Central memory CD8-positive, alpha-beta T cell (primary cell): Measurements from ENCODE around the gene LUZP1.
"Not testable (repeated sequence)": the region's sequence is repeated elsewhere in the genome, so short reads cannot be mapped to it uniquely, and the experiment has no call there.

Experiments
- ATAC-seq: fragments of 150-1000 bp; cut with Tn5 transposase; replicated peaks from 2 replicates; pipeline ENCODE4 v1.10.0; 2022; ENCODE audit warnings: mild to moderate bottlenecking, moderate FRiP score, moderate number of reproducible peaks; ENCODE audit not compliant: poor library complexity, severe bottlenecking; ENCODE audit errors: extremely low read depth
- DNase-seq, 2 donors: peaks; one replicate each; pipeline ENCODE4 v3.0.0; 2021; ENCODE audit warnings: low spot score in 2 of 2
- H3K27ac Mint-ChIP-seq: one replicate; pipeline ENCODE4 v1.8.0; 2022; ENCODE audit warnings: low read depth, mild to moderate bottlenecking, moderate library complexity, mixed read lengths
- H3K27me3 Mint-ChIP-seq: one replicate; pipeline ENCODE4 v1.8.0; 2022; ENCODE audit warnings: mixed read lengths
- H3K36me3 Mint-ChIP-seq: one replicate; pipeline ENCODE4 v1.8.0; 2022; ENCODE audit warnings: mild to moderate bottlenecking, moderate library complexity, mixed read lengths; ENCODE audit not compliant: insufficient read depth
- H3K4me1 Mint-ChIP-seq: one replicate; pipeline ENCODE4 v1.8.0; 2022; ENCODE audit warnings: mixed read lengths
- H3K4me3 Mint-ChIP-seq: one replicate; pipeline ENCODE4 v1.8.0; 2022; ENCODE audit warnings: mild to moderate bottlenecking, moderate library complexity, mixed read lengths
- H3K9me3 Mint-ChIP-seq: one replicate; pipeline ENCODE4 v1.8.0; 2022; ENCODE audit warnings: mixed read lengths

The LUZP1 gene

DNA sequence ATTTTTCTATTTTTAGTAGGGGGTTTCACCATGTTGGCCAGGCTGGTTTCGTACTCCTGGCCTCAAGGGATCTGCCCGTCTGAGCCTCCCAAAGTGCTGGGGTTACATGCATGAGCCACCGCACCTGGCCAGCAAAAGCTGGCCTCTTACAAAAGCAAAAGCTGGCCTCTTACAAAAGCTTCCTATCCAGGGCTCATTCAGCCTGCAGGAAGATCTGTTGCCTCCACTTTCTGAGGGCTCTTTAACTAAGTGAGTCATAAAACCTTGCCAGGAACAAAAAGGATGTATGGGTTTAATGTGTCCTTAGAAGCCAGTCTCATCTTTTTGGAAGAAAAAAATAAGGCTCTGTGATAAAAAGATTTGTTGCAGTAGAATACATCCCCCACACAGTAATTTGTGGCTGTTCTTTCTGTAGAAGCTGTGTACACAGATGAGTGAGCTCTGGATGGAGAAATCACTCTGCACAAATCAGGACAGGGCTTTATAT, 33.6 kb upstream of the LUZP1 start:
- Mint-ChIP-seq H3K27me3 (peaks cover 24% of the 10 kb centered on the region), H3K4me3 (no peak overlapping the region), H3K9me3 (no peaks in the 10 kb centered on the region), H3K27ac (no peak overlapping the region), H3K4me1 (no peaks in the 10 kb centered on the region), H3K36me3 (no peaks in the 10 kb centered on the region)
- ATAC-seq = no peak
- no peak for DNase-seq

DNA sequence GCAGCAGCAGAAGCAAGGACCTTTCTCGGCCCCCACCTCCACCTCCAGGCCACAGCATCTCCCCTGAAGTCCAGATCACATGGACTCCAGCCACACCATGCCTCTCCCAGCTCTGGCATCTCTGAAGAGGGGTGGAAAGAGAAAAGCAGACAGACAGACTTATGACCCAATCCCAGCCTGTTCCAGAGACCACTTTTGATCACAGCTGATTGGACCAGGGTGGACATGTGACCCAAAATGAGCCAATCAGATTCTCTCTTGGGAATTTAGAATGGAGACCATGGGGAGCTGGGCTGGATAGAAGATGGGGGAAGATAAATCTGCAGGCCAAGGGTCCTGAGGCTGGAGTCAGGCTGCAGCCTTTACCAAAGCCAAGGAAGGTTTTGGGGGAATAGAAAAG, 32.2 kb upstream of the LUZP1 start:
- no peaks in the 10 kb centered on the region for H3K9me3 Mint-ChIP-seq
- H3K36me3 Mint-ChIP-seq = no peaks in the 10 kb centered on the region
- H3K4me1 Mint-ChIP-seq = no peaks in the 10 kb centered on the region
- H3K4me3 Mint-ChIP-seq = no peak overlapping the region
- H3K27ac Mint-ChIP-seq = no peak overlapping the region
- DNase-seq (no peak), ATAC-seq (no peak)
- H3K27me3 Mint-ChIP-seq = peaks cover 14% of the 10 kb centered on the region

DNA sequence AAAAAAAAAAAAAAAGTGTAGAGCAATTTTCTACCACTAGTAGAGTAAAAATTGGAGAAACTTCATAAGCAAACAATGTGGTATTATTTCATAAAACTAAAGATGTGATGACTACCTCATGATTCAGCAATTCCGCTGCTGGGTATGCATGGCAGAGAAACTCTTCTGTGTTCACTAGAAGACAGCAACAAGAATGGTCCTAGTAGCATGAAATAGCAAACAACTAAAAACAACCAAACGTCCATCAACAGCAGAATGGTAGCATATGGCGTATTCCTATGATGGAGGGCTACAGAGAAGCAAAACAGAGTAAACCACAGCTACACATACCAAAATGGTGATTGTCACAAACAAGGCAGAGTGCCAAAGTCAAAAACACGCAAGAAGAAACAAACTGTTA, 29.7 kb upstream of the LUZP1 start:
- DNase-seq = no peak

DNA sequence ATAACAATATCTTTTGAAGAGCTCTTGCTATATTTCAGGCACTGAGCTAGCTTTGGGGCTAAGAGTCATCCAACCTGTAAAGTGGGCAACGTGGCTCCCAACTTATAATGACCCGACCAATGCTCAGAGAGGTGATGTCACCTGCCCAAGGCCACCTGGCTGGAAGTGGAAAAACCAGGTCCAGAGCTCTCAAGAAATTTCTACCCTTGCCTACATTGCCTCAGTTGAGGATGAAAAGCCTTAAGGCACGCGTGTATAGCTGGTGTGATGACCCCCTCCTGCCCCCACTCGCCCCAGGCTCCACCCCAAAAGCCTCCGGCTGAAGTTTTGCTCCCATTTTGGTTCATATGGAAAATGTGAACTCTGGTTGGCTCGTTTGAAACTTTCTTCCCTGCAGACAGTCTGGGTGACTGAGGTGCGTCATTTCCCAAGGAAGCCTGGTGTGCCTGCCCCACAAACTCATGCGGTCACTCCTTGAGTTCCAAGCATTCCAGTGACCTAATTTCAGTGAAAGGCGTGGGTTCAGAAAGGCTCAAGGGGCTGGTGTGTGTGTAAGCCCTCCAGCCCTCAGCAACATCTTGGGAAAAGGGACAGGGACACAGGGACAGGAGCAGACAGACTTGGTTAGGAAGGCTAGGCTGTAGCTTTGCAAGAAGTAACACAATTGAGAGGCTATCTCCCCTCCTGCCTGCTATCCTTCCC, 28.1 kb upstream of the LUZP1 start:
- Mint-ChIP-seq H3K36me3 (no peaks in the 10 kb centered on the region), H3K27me3 (peaks cover 24% of the 10 kb centered on the region), H3K9me3 (no peaks in the 10 kb centered on the region), H3K4me1 (no peaks in the 10 kb centered on the region), H3K4me3 (no peak overlapping the region), H3K27ac (no peak overlapping the region)
- ATAC-seq (no peak), DNase-seq (no peak)

More for the DNA sequence above, 29.7 kb upstream of the LUZP1 start:
- ATAC-seq = no peak
- Mint-ChIP-seq H3K27ac (no peak overlapping the region), H3K4me1 (no peaks in the 10 kb centered on the region), H3K36me3 (no peaks in the 10 kb centered on the region), H3K27me3 (peaks cover 8% of the 10 kb centered on the region), H3K9me3 (no peaks in the 10 kb centered on the region), H3K4me3 (no peak overlapping the region)

DNA sequence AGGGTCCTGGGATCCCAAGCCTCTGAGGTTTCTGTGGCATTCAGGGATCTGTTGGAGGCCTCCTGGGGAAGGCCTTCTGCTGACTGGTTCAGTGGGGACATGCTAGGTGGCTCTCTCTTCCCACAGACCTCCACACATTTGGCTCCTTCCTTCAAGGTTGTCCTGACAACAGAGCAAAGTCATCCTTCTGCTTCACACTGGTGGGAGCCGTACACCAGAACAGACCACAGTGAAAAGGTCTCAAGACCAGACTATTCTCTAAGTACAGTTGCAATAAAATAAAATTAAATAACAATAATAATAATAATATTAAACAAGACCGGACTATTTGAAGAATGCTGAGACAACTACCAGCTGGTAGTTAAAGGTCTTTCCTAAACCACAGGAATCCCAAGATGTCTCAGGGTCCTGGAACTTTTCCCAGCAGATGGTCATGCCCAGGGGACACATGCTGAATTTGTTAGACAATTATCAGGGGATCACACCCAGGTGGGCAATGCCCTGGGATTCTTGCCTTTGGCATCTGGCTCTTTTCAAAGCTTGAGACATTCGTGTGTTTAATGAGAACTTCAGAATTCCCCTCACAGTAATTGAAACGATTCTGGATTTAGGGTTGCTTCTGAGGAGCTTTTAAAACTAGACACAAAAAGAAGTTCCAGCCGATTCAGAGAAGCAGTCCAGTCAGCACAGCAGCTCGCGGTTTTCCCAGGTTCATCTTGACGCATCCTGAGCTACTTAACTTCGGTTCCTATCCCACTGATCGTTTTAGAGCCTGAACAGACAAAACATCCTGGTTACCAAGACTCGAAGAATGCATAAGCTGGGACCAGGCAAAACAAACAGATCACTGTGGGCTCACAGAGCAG, 25.7 kb upstream of the LUZP1 start:
- ATAC-seq = no peak
- no peak overlapping the region for H3K27ac Mint-ChIP-seq
- DNase-seq = no peak

DNA sequence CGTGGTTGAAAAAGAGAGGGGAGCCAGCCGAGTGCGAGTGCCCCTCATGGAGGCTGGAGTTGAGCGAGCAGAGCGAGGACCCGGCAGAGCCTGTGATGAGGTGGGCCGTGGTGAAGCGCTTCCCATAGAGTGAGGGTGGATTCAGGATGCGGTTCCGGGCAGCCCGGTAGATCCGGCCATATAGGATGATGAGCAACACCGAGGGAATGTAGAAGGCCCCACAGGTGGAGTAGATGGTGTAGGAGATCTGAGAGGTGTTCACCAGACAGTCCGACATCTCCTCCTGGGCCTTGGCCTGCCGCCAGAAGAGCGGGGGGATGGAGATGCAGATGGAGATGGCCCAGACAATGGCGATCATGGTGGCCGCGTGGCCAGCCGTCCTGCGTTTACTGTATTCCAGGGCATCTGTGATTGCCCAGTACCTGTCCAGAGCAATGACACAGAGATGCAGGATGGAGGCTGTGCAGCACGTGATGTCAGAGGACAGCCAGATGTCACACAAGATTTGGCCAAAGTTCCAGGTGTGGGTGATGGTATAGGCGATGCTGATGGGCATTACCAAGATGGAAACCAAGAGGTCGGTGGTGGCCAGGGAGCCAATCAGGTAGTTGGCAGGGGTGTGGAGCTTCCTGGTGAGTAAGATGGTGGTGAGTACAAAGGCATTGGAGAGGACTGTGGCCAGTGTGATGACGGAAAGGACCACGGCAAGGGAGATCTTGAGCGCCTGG, 24.9 kb upstream of the LUZP1 start:
- no peak for ATAC-seq
- DNase-seq = no peak
- no peaks in the 10 kb centered on the region for H3K9me3 Mint-ChIP-seq
- H3K36me3 Mint-ChIP-seq = peaks cover 1% of the 10 kb centered on the region
- H3K4me3 Mint-ChIP-seq = no peak overlapping the region
- no peaks in the 10 kb centered on the region for H3K4me1 Mint-ChIP-seq
- H3K27me3 Mint-ChIP-seq = peaks cover 25% of the 10 kb centered on the region
- no peak overlapping the region for H3K27ac Mint-ChIP-seq

More for the DNA sequence above, 25.7 kb upstream of the LUZP1 start:
- no peaks in the 10 kb centered on the region for H3K4me1 Mint-ChIP-seq
- H3K4me3 Mint-ChIP-seq = no peak overlapping the region
- H3K27me3 Mint-ChIP-seq = peaks cover 25% of the 10 kb centered on the region
- no peaks in the 10 kb centered on the region for H3K36me3 Mint-ChIP-seq
- no peaks in the 10 kb centered on the region for H3K9me3 Mint-ChIP-seq

DNA sequence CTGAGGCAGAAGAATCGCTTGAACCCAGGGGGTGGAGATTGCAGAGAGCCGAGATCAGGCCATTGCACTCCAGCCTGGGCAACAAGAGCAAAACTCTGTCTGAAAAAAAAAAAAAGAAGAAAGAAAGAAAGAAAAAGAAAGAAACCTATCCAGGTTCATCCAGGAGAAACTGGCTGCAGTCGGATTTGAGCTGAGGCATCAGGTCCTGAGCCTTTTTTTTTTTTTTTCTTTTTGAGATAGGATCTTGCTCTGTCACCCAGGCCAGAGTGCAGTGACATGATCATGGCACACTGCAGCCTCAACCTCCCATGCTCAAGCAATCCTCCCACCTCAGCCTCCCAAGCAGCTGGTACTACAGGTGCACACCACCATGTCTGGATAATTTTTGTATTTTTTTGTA, 22.5 kb upstream of the LUZP1 start:
- ATAC-seq (no peak), DNase-seq (no peak)
- no peak overlapping the region for H3K4me3 Mint-ChIP-seq
- H3K9me3 Mint-ChIP-seq = no peaks in the 10 kb centered on the region
- no peaks in the 10 kb centered on the region for H3K4me1 Mint-ChIP-seq
- peaks cover 25% of the 10 kb centered on the region for H3K27me3 Mint-ChIP-seq
- H3K36me3 Mint-ChIP-seq = peaks cover 1% of the 10 kb centered on the region
- no peak overlapping the region for H3K27ac Mint-ChIP-seq

DNA sequence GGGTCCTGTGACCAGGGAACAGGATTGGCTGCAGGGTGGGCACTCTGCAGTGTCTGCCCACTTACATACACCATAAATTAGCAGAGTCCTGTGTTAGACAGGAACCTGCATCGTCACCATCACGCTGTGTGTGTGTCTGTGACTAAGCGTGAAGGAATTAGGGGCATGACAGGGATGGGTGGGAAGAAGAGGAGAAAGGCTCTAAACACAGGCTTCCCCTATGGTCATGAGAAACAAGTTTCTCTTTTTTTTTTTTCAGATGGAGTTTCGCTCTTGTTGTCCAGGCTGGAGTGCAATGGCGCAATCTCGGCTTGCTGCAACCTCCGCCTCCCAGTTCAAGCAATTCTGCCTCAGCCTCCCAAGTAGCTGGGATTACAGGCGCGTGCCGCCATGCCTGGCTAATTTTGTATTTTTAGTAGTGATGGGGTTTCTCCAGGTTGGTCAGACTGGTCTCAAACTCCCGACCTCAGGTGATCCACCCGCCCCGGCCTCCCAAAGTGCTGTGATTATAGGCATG, 20.3 kb upstream of the LUZP1 start:
- not testable (repeated sequence) for DNase-seq, H3K4me1 Mint-ChIP-seq, H3K27ac Mint-ChIP-seq, H3K36me3 Mint-ChIP-seq, H3K4me3 Mint-ChIP-seq, ATAC-seq, H3K9me3 Mint-ChIP-seq
- H3K27me3 Mint-ChIP-seq = peaks cover 23% of the 10 kb centered on the region

DNA sequence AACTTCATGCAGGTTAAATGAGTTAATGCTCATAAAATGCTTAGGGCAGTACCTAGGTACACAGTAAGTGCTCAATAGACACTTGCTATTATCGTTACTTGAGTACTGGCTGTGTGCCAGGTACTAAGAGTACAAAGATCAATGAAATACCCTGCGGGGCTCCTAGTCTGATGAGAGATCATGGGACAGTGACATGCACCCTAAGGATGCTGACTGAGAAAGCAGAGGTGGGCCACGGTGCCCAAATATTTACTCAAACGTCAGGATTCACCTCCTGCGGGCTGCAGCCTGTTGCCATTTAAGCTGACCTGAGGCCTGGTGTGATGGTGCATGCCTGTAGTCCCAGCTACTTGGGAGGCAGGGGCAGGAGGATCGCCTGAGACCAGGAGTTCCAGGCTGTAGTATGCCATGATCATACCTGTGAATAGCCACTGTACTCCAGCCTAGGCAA, 19.8 kb upstream of the LUZP1 start:
- Mint-ChIP-seq H3K9me3 (no peaks in the 10 kb centered on the region), H3K27ac (no peak overlapping the region), H3K36me3 (peaks cover 4% of the 10 kb centered on the region), H3K4me3 (no peak overlapping the region), H3K27me3 (peaks cover 18% of the 10 kb centered on the region), H3K4me1 (peaks cover 7% of the 10 kb centered on the region)
- ATAC-seq (no peak), DNase-seq (no peak)

DNA sequence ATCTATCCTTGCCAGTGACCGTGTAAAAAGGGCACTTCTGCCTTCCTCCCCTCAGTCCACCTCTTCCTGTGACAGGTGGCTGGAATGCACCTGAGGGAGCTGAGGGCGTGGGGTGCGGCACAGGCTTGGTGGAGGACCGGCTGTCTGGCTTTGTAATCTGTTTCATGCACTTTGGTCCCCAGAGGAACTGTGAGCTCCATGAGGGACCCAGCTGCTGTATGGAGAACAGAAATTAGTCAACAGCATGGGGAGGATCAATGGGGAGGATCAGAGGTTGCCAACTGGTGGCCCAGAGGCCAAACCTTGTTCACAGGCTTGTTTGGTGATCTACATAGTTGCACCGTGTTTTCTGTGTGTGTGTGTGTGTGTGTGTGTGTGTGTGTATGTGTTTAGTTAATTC, 19.0 kb upstream of the LUZP1 start:
- Mint-ChIP-seq H3K4me1 (peaks cover 7% of the 10 kb centered on the region), H3K27me3 (peaks cover 10% of the 10 kb centered on the region), H3K36me3 (peaks cover 4% of the 10 kb centered on the region), H3K27ac (no peak overlapping the region), H3K9me3 (no peaks in the 10 kb centered on the region), H3K4me3 (no peak overlapping the region)
- no peak for DNase-seq
- no peak for ATAC-seq

DNA sequence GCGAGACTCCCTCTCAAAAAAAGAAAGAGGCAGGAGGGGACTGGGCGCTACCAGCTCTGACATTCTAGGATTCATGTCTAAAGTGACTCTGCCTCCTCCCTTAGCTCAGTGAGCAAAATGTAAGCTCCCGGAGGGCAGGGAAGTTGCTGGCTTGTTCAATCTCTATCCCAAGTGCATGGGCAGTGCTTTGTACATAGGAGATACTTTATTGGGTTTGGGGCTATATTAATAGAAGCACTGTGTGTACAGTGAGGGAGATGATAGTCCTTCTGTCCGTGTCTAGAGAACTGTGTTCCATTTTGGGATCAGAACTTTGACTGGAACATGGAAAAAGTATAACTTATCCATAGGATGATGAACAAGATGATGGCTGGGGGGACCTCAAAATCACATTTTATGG, 16.7 kb upstream of the LUZP1 start:
- ATAC-seq (no peak), DNase-seq (no peak)
- peaks cover 4% of the 10 kb centered on the region for H3K36me3 Mint-ChIP-seq
- H3K27ac Mint-ChIP-seq = no peak overlapping the region
- H3K9me3 Mint-ChIP-seq = no peaks in the 10 kb centered on the region
- no peak overlapping the region for H3K4me3 Mint-ChIP-seq
- peaks cover 7% of the 10 kb centered on the region for H3K4me1 Mint-ChIP-seq
- no peaks in the 10 kb centered on the region for H3K27me3 Mint-ChIP-seq

DNA sequence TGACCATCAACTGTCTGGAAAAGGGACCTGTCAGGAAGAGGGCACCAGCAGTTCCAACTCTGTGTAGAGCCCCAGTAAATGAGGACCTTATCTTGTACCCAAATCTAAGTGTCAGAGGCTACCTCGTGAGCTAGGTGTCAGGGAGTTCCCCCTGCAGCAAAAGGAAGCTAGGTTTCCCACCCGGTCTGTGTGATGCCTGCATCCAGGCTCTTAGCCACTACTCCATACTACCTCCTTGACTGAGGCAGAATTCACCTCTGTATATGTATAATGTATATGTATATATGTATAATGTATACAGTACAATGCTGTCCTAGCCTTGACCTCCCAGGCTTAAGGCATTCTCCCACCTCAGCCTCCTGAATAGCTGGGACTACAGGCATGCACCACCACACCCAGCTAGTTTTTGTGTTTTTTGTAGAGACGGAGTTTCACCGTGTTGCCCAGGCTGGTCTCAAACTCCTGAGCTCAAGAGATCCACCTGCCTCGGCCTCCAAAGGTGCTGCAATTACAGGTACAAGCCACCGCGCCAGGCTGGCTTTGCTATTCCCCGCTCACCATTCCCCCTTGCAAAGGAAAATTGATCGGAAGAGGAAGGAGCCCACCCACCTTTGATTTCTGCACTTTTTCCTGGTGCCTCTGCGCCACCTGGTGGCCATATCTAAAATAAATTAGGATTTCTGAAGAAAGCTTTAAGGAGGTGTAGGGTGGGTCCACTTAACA, 15.7 kb upstream of the LUZP1 start:
- H3K27ac Mint-ChIP-seq = no peak overlapping the region
- peaks cover 7% of the 10 kb centered on the region for H3K4me1 Mint-ChIP-seq
- peaks cover 4% of the 10 kb centered on the region for H3K36me3 Mint-ChIP-seq
- peak; percentile 17 to 19 for DNase-seq
- no peaks in the 10 kb centered on the region for H3K27me3 Mint-ChIP-seq
- H3K4me3 Mint-ChIP-seq = peak overlapping the region; percentile 62
- no peaks in the 10 kb centered on the region for H3K9me3 Mint-ChIP-seq
- ATAC-seq = peak; percentile 36
